ENCODE results near the gene CNKSR2.

- TF ChIP-seq CTCF (IDR thresholded peaks at IDR 0.05) = no peak
- no peak for TF ChIP-seq POLR2A (IDR thresholded peaks at IDR 0.05)
- no peak for TF ChIP-seq EP300 (IDR thresholded peaks at IDR 0.05)
Observed at GRCh38 chrX:21528076-21528475, 153.9 kb downstream of the CNKSR2 start.

Data from ovary (tissue), 3 donors.